Loucy (cell line): ENCODE data around the gene GGACT.

Source experiments
- H2AFZ ChIP-seq: fragments of 200-600 bp; sonication (generic); 2 replicates; pipeline ENCODE4 v1.6.0; 2016; ENCODE audit warnings: antibody characterized with exemption, mild to moderate bottlenecking, low read length, moderate library complexity
- H3F3A ChIP-seq: fragments of 200-600 bp; 2 replicates; pipeline ENCODE4 v1.6.0; 2016; ENCODE audit warnings: antibody characterized with exemption, low read depth, mild to moderate bottlenecking
- H3K27me3 ChIP-seq: fragments of 200-600 bp; sonication (generic); 2 replicates; pipeline ENCODE4 v1.6.1; 2014; ENCODE audit warnings: low read length, mild to moderate bottlenecking; ENCODE audit not compliant: insufficient read depth, poor library complexity, severe bottlenecking
- H3K36me3 ChIP-seq: fragments of 200-600 bp; sonication (generic); 2 replicates; pipeline ENCODE4 v1.6.1; 2016; ENCODE audit warnings: low read length; ENCODE audit not compliant: insufficient read depth
- H3K4me1 ChIP-seq: fragments of 200-600 bp; sonication (generic); 2 replicates; pipeline ENCODE4 v1.5.1; 2014; ENCODE audit warnings: low read length, mild to moderate bottlenecking; ENCODE audit not compliant: insufficient read depth, poor library complexity, severe bottlenecking
- H3K4me2 ChIP-seq: fragments of 200-600 bp; sonication (generic); 2 replicates; pipeline ENCODE4 v1.6.0; 2014; ENCODE audit warnings: antibody characterized with exemption, low read length, low read depth, mild to moderate bottlenecking; ENCODE audit not compliant: poor library complexity, severe bottlenecking
- H3K4me3 ChIP-seq: fragments of 200-600 bp; sonication (generic); 2 replicates; pipeline ENCODE4 v1.5.1; 2014; ENCODE audit warnings: low read length, mild to moderate bottlenecking, mixed read lengths; ENCODE audit not compliant: poor library complexity, severe bottlenecking
- H3K79me2 ChIP-seq: fragments of 200-600 bp; sonication (generic); 2 replicates; pipeline ENCODE4 v1.6.1; 2014; ENCODE audit warnings: low read length; ENCODE audit not compliant: insufficient read depth
- H3K9ac ChIP-seq: fragments of 200-600 bp; sonication (generic); 2 replicates; pipeline ENCODE4 v1.6.0; 2014; ENCODE audit warnings: mild to moderate bottlenecking, low read depth, low read length, moderate library complexity; ENCODE audit not compliant: poor library complexity, severe bottlenecking
- H3K9me2 ChIP-seq: fragments of 200-600 bp; sonication (generic); replicated peaks from 2 replicates; pipeline ENCODE4 v1.6.1; 2016; ENCODE audit warnings: low read depth, low read length, mixed read lengths
- H3K9me3 ChIP-seq: fragments of 200-600 bp; sonication (generic); 2 replicates; pipeline ENCODE4 v1.6.1; 2014; ENCODE audit warnings: mild to moderate bottlenecking, antibody characterized with exemption, low read length, low read depth; ENCODE audit not compliant: insufficient read depth
- H4K20me1 ChIP-seq: fragments of 200-600 bp; sonication (generic); 2 replicates; pipeline ENCODE4 v1.6.0; 2014; ENCODE audit warnings: antibody characterized with exemption, low read length, mild to moderate bottlenecking; ENCODE audit not compliant: insufficient read depth, poor library complexity, severe bottlenecking
- EZH2phosphoT487 ChIP-seq: fragments of 200-600 bp; IDR thresholded peaks from 2 replicates; pipeline ENCODE4 v1.6.1; 2018; ENCODE audit warnings: antibody characterized with exemption, mild to moderate bottlenecking, moderate library complexity, borderline replicate concordance
- TF ChIP-seq, protein P1 (sequence below): fragments of 200-600 bp; sonication (generic); conservative IDR thresholded peaks from 2 replicates; pipeline ENCODE4 v1.5.1; 2014; ENCODE audit warnings: mild to moderate bottlenecking, antibody characterized with exemption, low read length

The GGACT gene

DNA sequence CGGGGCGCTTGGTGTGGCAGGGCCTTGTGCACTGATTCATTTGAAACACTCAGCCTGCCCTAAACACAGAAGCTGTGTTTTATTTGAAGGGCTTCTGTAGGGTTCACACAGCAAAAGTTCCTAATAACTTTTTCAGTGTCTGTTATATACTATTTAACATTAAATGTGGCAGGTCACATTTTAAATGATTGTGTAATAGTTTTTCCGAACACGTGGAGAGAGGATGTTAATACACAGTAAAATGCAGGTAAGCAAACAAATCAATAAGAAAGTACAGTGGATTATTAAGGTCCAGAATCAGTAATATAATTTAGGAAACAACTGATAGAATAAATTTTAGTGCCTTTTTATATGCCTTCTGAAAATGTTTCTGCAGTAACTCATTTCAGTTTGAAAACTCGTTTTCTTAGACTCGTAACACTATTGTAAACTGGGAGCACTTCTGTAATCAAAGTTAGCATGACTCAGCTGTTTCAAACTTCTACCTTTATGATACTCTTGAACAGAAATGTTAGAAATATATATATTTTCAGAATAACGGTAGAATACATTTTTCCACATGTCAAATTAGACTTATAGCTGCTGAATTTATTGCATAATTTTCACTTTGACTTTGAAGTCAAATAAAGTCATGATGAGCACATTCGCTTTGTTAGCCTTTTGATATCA lies 70.1 kb downstream of the GGACT start:
- TF ChIP-seq, protein P1, sequence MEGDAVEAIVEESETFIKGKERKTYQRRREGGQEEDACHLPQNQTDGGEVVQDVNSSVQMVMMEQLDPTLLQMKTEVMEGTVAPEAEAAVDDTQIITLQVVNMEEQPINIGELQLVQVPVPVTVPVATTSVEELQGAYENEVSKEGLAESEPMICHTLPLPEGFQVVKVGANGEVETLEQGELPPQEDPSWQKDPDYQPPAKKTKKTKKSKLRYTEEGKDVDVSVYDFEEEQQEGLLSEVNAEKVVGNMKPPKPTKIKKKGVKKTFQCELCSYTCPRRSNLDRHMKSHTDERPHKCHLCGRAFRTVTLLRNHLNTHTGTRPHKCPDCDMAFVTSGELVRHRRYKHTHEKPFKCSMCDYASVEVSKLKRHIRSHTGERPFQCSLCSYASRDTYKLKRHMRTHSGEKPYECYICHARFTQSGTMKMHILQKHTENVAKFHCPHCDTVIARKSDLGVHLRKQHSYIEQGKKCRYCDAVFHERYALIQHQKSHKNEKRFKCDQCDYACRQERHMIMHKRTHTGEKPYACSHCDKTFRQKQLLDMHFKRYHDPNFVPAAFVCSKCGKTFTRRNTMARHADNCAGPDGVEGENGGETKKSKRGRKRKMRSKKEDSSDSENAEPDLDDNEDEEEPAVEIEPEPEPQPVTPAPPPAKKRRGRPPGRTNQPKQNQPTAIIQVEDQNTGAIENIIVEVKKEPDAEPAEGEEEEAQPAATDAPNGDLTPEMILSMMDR, result no peak
- no peak for TF ChIP-seq EZH2phosphoT487
- no peaks in the 10 kb centered on the region for H3K9me2 ChIP-seq
- no peaks in the 10 kb centered on the region for H3K79me2 ChIP-seq
- no peak overlapping the region for H3K4me3 ChIP-seq
- H3K27me3 ChIP-seq, result no peaks in the 10 kb centered on the region
- no peak overlapping the region for H2AFZ ChIP-seq
- no peak overlapping the region for H3K9ac ChIP-seq
- no peak overlapping the region for H3K4me2 ChIP-seq
- H3F3A ChIP-seq, result no peaks in the 10 kb centered on the region
- no peaks in the 10 kb centered on the region for H3K9me3 ChIP-seq
- peaks cover 18% of the 10 kb centered on the region for H3K4me1 ChIP-seq
- H3K36me3 ChIP-seq, result peaks cover 5% of the 10 kb centered on the region; the same call in 1 of the 2 replicates
- peaks cover 27% of the 10 kb centered on the region for H4K20me1 ChIP-seq

- Histone ChIP-seq H3K9ac (no peak overlapping the region), H3K4me3 (no peak overlapping the region)
Measured at GRCh38 chr13:100517728-100518127, 70.9 kb downstream of the GGACT start.

DNA sequence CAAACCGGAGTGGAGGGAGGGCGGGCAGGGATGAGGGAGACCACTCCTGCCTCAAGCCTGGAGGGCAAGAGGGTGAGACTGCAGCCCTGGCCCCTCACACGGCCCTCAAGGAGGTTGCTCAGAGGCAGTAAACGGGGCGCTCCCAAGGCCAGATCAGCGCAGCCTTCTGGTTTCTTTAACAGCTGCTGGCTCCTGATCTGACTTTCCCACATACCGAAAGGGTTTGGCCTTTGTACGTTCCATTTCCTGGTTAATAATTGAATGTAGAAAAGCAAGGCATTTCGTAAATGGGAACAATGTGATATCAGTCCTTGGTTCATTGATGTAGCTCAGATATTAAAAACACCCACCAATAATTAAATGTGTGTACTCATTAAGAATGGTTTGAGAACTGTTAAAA lies 71.5 kb downstream of the GGACT start:
- Histone ChIP-seq H3K79me2 (no peaks in the 10 kb centered on the region), H3K9me3 (no peaks in the 10 kb centered on the region), H3F3A (no peaks in the 10 kb centered on the region), H3K4me2 (no peak overlapping the region), H3K4me1 (peaks cover 12% of the 10 kb centered on the region), H3K9me2 (no peaks in the 10 kb centered on the region), H4K20me1 (peaks cover 13% of the 10 kb centered on the region), H3K9ac (no peak overlapping the region), H2AFZ (no peak overlapping the region), H3K27me3 (no peaks in the 10 kb centered on the region), H3K36me3 (peaks cover 5% of the 10 kb centered on the region; the same call in 1 of the 2 replicates), H3K4me3 (no peak overlapping the region)
- TF ChIP-seq, protein P1, result no peak
- TF ChIP-seq EZH2phosphoT487, result no peak

More at GRCh38 chr13:100517728-100518127, 70.9 kb downstream of the GGACT start:
- peaks cover 18% of the 10 kb centered on the region for H3K4me1 ChIP-seq
- TF ChIP-seq, protein P1, result no peak
- TF ChIP-seq EZH2phosphoT487, result no peak
- no peak overlapping the region for H2AFZ ChIP-seq
- H3K27me3 ChIP-seq, result no peaks in the 10 kb centered on the region
- no peaks in the 10 kb centered on the region for H3K9me2 ChIP-seq
- no peak overlapping the region for H3K4me2 ChIP-seq
- H3K79me2 ChIP-seq, result no peaks in the 10 kb centered on the region
- H3K9me3 ChIP-seq, result no peaks in the 10 kb centered on the region
- no peaks in the 10 kb centered on the region for H3F3A ChIP-seq
- H4K20me1 ChIP-seq, result peaks cover 19% of the 10 kb centered on the region
- peaks cover 5% of the 10 kb centered on the region; the same call in 1 of the 2 replicates for H3K36me3 ChIP-seq
